HepG2 (cell line): ENCODE data around the gene RERE.

ENCODE experiments used
- FOSL1 ChIP-seq: sonication (generic); formaldehyde crosslinking; IDR thresholded peaks from 2 replicates; pipeline ENCODE4 v1.9.0; 2021; ENCODE audit warnings: missing genetic modification reagents, borderline replicate concordance
- HOXA3 ChIP-seq: sonication (generic); formaldehyde crosslinking; IDR thresholded peaks from 2 replicates; pipeline ENCODE4 v1.5.0; 2020; ENCODE audit warnings: missing genetic modification reagents
- MBNL3 ChIP-seq: fragments of 250-450 bp; sonication (Bioruptor Pico); conservative IDR thresholded peaks from 2 replicates; pipeline ENCODE4 v1.8.0; 2022; ENCODE audit warnings: mild to moderate bottlenecking, inconsistent platforms
- MZF1 ChIP-seq: sonication (generic); formaldehyde crosslinking; IDR thresholded peaks from 2 replicates; pipeline ENCODE4 v1.8.1; 2023; ENCODE audit warnings: mild to moderate bottlenecking, missing genetic modification reagents, borderline replicate concordance
- POLR2A ChIP-seq, 2 experiments: IDR thresholded peaks; 2 replicates each; pipeline ENCODE4 v1.6.1; 2011; ENCODE audit warnings: low read depth in 2 of 2, low read length in 2 of 2, mild to moderate bottlenecking in 1 of 2, moderate library complexity in 1 of 2; ENCODE audit not compliant: insufficient read depth in 1 of 2
- SMARCE1 ChIP-seq: fragments of 450-650 bp; IDR thresholded peaks from 2 replicates; pipeline ENCODE4 v1.6.1; 2017; ENCODE audit warnings: borderline replicate concordance
- ZNF670 ChIP-seq: sonication (generic); formaldehyde crosslinking; IDR thresholded peaks from 2 replicates; pipeline ENCODE4 v1.8.0; 2022; ENCODE audit warnings: mild to moderate bottlenecking, missing genetic modification reagents, borderline replicate concordance
- TF ChIP-seq, protein P1 (sequence below): conservative IDR thresholded peaks from 2 replicates; pipeline ENCODE4 v1.6.1; 2018; ENCODE audit warnings: missing genetic modification reagents
- TF ChIP-seq, protein P2 (sequence below): sonication (generic); formaldehyde crosslinking; IDR thresholded peaks from 2 replicates; pipeline ENCODE4 v1.4.0; 2020; ENCODE audit warnings: missing genetic modification reagents, low read depth, mild to moderate bottlenecking, borderline replicate concordance
- TF ChIP-seq, protein P3 (sequence below): sonication (generic); formaldehyde crosslinking; IDR thresholded peaks from 2 replicates; pipeline ENCODE4 v1.4.0; 2020; ENCODE audit warnings: missing genetic modification reagents
- TF ChIP-seq, protein P4 (sequence below): sonication (generic); formaldehyde crosslinking; IDR thresholded peaks from 2 replicates; pipeline ENCODE4 v1.9.0; 2021; ENCODE audit warnings: missing genetic modification reagents, borderline replicate concordance

DNA sequence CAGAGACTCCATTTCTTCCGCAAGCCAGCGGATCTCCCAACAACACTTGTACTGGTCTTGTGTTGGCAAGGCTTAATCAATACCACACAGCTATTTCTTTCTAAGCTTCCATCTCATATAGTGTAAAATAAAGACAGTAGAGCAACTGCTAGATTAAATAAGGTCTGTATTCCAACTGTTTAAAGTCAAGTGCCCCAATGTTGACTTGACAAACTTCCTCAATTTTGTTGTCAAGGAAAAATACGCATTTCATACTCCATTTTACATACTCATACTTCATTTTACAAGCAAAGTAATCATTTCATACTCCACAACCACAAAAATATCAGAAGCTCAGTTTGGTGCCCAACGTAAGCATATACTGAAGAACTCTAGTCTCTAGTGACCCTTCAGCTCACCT lies 143.0 kb downstream of the RERE start:
- TF ChIP-seq, protein P1, sequence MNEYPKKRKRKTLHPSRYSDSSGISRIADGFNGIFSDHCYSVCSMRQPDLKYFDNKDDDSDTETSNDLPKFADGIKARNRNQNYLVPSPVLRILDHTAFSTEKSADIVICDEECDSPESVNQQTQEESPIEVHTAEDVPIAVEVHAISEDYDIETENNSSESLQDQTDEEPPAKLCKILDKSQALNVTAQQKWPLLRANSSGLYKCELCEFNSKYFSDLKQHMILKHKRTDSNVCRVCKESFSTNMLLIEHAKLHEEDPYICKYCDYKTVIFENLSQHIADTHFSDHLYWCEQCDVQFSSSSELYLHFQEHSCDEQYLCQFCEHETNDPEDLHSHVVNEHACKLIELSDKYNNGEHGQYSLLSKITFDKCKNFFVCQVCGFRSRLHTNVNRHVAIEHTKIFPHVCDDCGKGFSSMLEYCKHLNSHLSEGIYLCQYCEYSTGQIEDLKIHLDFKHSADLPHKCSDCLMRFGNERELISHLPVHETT (CRISPR knock-in tag): no peak
- TF ChIP-seq ZNF670 (CRISPR knock-in tag) (no peak), MZF1 (CRISPR knock-in tag) (no peak), MBNL3 (CRISPR knock-in tag) (no peak), SMARCE1 (no peak), HOXA3 (CRISPR knock-in tag) (no peak), POLR2A (IDR thresholded peaks at IDR 0.05; ENCODE audit: insufficient read depth in 1 of 2, low read depth in 2 of 2, low read length in 2 of 2) (no peak), FOSL1 (CRISPR knock-in tag) (no peak)
- TF ChIP-seq, protein P2, sequence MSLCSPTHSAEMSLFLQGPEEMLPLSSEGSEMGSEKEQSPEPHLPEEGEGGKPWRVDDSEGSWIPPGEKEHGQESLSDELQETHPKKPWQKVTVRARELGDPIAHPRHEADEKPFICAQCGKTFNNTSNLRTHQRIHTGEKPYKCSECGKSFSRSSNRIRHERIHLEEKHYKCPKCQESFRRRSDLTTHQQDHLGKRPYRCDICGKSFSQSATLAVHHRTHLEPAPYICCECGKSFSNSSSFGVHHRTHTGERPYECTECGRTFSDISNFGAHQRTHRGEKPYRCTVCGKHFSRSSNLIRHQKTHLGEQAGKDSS: no peak
- TF ChIP-seq, protein P3, sequence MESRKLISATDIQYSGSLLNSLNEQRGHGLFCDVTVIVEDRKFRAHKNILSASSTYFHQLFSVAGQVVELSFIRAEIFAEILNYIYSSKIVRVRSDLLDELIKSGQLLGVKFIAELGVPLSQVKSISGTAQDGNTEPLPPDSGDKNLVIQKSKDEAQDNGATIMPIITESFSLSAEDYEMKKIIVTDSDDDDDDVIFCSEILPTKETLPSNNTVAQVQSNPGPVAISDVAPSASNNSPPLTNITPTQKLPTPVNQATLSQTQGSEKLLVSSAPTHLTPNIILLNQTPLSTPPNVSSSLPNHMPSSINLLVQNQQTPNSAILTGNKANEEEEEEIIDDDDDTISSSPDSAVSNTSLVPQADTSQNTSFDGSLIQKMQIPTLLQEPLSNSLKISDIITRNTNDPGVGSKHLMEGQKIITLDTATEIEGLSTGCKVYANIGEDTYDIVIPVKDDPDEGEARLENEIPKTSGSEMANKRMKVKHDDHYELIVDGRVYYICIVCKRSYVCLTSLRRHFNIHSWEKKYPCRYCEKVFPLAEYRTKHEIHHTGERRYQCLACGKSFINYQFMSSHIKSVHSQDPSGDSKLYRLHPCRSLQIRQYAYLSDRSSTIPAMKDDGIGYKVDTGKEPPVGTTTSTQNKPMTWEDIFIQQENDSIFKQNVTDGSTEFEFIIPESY (CRISPR knock-in tag): no peak
- TF ChIP-seq, protein P4, sequence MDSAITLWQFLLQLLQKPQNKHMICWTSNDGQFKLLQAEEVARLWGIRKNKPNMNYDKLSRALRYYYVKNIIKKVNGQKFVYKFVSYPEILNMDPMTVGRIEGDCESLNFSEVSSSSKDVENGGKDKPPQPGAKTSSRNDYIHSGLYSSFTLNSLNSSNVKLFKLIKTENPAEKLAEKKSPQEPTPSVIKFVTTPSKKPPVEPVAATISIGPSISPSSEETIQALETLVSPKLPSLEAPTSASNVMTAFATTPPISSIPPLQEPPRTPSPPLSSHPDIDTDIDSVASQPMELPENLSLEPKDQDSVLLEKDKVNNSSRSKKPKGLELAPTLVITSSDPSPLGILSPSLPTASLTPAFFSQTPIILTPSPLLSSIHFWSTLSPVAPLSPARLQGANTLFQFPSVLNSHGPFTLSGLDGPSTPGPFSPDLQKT (CRISPR knock-in tag): no peak
